Panc1 (cell line): Measurements from ENCODE around the gene THRB. TPM values are rescaled to one million over a fixed set of nuclear protein-coding genes. Genes with fewer than 3 reads are reported as not detected.

ENCODE experiments used
- ATAC-seq: fragments of 200-7000 bp; cut with Tn5 transposase; 2 replicates; pipeline ENCODE4 v1.9.1; 2020; ENCODE audit warnings: mild to moderate bottlenecking, moderate library complexity
- BruUV-seq: library from RNA; stranded (reverse); fragments of 400-500 nt; replicated peaks from 2 replicates; lab custom pipeline; 2021; lab: Mats Ljungman, UMichigan
- CTCF ChIA-PET: fragments of 300-600 bp; sonication (Branson Sonifier 250); formaldehyde crosslinking; loops from one replicate; lab custom pipeline; 2022; ENCODE audit warnings: antibody characterized with exemption; lab: Charles Lee
- POLR2A ChIA-PET: fragments of 300-600 bp; sonication (Branson Sonifier 250); formaldehyde crosslinking; loops from one replicate; lab custom pipeline; 2022; ENCODE audit warnings: antibody characterized with exemption; lab: Charles Lee
- DNase-seq: peaks from one replicate; pipeline ENCODE4 v3.0.0-alpha.2; 2010; ENCODE audit warnings: low read depth, low spot score
- H3K27ac ChIP-seq: 2 replicates; pipeline ENCODE4 v1.5.1; 2011; ENCODE audit warnings: mild to moderate bottlenecking, low read length, inconsistent platforms
- H3K27me3 ChIP-seq: fragments of 200-500 bp; sonication (Bioruptor generic); 2 replicates; pipeline ENCODE4 v1.6.0; 2014; ENCODE audit warnings: low read length, inconsistent platforms; ENCODE audit not compliant: control insufficient read depth, insufficient read depth
- H3K36me3 ChIP-seq: fragments of 200-500 bp; sonication (Bioruptor generic); 2 replicates; pipeline ENCODE4 v1.5.1; 2014; ENCODE audit warnings: inconsistent platforms, mild to moderate bottlenecking, low read length, moderate library complexity; ENCODE audit not compliant: control insufficient read depth, insufficient read depth
- H3K4me1 ChIP-seq: 2 replicates; pipeline ENCODE4 v1.5.1; 2011; ENCODE audit warnings: inconsistent platforms, mild to moderate bottlenecking, low read length, moderate library complexity; ENCODE audit not compliant: control insufficient read depth, insufficient read depth
- H3K4me3 ChIP-seq, 2 experiments: 2 replicates each; pipeline ENCODE4 v1.5.1; 2011 to 2012; ENCODE audit warnings: low read depth in 2 of 2, low read length in 2 of 2, mild to moderate bottlenecking in 2 of 2, inconsistent platforms in 1 of 2, moderate library complexity in 1 of 2
- H3K9me3 ChIP-seq: fragments of 200-500 bp; sonication (Bioruptor generic); 2 replicates; pipeline ENCODE4 v1.5.1; 2014; ENCODE audit warnings: low read depth, mild to moderate bottlenecking, inconsistent platforms, low read length, moderate library complexity; ENCODE audit not compliant: control insufficient read depth, insufficient read depth
- POLR2AphosphoS5 ChIP-seq: IDR thresholded peaks from 2 replicates; pipeline ENCODE4 v1.6.1; 2012; ENCODE audit warnings: mild to moderate bottlenecking, low read depth, low read length, moderate library complexity
- REST ChIP-seq, 2 experiments: IDR thresholded peaks; 2 replicates each; pipeline ENCODE4 v1.6.1; 2011 to 2012; ENCODE audit warnings: low read depth in 2 of 2, control low read depth in 1 of 2, low read length in 1 of 2, mild to moderate bottlenecking in 1 of 2, moderate library complexity in 1 of 2; ENCODE audit not compliant: insufficient read depth in 1 of 2
- SIN3A ChIP-seq: IDR thresholded peaks from 2 replicates; pipeline ENCODE4 v1.6.1; 2012; ENCODE audit warnings: low read depth, mild to moderate bottlenecking, low read length, moderate library complexity, borderline replicate concordance; ENCODE audit not compliant: insufficient read depth
- TCF7L2 ChIP-seq: IDR thresholded peaks from 2 replicates; pipeline ENCODE4 v1.6.1; 2011; ENCODE audit warnings: mild to moderate bottlenecking, low read depth, low read length, inconsistent platforms
- in situ Hi-C: cut with HindIII; loops from 2 replicates; pipeline ENCODE4 v1.10.0; 2016; ENCODE audit warnings: low sequenced_read_pairs, low pct_unique_long_range_greater_than_20kb
- intact Hi-C: fragments of 100-400 bp; cut with micrococcal nuclease; formaldehyde crosslinking; loops from one replicate; pipeline ENCODE4 v1.10.0; 2022; ENCODE audit not compliant: unreplicated experiment
- total RNA-seq: library from RNA; stranded (reverse); gene quantifications from one replicate; pipeline ENCODE4 v1.2.1, GENCODE V29; 2021; ENCODE audit not compliant: unreplicated experiment
- TF ChIP-seq, protein P1 (sequence below): fragments of 450-650 bp; IDR thresholded peaks from 2 replicates; pipeline ENCODE4 v1.5.1; 2017; ENCODE audit warnings: mild to moderate bottlenecking

THRB gene
- total RNA-seq, 1 experiment from 2014 or later = 3.9 TPM

DNA sequence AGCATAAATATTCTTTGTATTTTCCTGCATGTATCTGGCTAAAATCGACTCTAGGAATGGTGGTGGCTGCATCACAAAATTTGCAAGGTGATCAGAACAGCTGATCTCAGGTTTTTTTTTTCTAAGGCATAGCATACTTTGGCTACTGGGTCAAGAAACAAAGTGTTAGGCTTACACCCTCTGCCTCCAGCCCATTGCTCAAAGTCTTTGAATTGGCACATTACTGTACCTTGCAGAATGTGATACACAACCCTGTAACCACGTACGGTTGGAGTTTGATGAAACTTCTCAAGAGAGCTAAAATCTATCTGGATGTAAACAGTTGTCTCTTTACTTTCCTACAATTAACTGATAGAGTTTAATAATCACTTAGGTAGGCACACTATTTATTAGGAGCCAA, 188.1 kb downstream of the THRB start:
- intact Hi-C loops = no loop called here

DNA sequence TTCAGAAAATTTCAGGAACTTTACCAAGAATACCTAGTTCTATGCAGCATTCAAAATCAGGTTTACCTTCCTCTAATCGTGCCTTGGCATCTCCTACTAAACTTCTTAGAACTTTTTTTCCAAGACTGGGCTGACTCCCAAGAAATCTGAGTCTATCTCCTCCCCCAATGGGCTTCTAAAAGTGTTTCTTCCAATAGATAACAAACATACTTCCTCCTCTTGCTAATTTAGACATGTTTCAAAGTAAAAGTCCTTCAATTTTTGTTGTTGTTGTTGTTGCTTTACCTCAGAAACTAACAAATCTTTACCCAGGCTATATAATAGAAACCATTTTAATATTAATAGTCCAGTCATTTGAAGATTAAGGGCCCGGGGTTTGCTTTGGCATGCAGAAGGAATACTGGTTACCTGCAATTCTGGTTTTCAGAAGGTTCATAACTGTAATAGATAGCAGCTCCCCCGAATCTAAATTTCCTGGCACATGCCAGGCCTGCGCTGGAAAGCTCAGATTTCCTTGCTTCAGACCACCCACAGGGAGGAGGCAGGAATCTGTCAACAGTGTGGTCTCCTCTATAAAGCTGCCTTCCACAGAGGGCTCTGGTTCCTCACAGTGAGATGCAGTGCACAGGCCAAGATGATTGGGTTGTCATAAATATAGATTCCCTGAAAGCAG, 188.7 kb downstream of the THRB start:
- no TSS peak for BruUV-seq
- no peak for DNase-seq
- H3K36me3 ChIP-seq = no peaks in the 10 kb centered on the region
- POLR2A ChIA-PET = no interaction called here
- H3K4me1 ChIP-seq = no peaks in the 10 kb centered on the region
- H3K27me3 ChIP-seq = no peaks in the 10 kb centered on the region
- CTCF ChIA-PET = no interaction called here
- H3K9me3 ChIP-seq = no peaks in the 10 kb centered on the region
- no peak overlapping the region for H3K27ac ChIP-seq
- ATAC-seq = no peak
- intact Hi-C loops (no loop called here), in situ Hi-C loops (no loop called here)
- no peak overlapping the region for H3K4me3 ChIP-seq
- TF ChIP-seq TCF7L2 = no peak
- no peak for TF ChIP-seq REST (IDR thresholded peaks at IDR 0.05; ENCODE audit: insufficient read depth in 1 of 2, low read depth in 2 of 2, low read length in 1 of 2)
- TF ChIP-seq POLR2AphosphoS5 = no peak
- no peak for TF ChIP-seq SIN3A
- TF ChIP-seq, protein P1, sequence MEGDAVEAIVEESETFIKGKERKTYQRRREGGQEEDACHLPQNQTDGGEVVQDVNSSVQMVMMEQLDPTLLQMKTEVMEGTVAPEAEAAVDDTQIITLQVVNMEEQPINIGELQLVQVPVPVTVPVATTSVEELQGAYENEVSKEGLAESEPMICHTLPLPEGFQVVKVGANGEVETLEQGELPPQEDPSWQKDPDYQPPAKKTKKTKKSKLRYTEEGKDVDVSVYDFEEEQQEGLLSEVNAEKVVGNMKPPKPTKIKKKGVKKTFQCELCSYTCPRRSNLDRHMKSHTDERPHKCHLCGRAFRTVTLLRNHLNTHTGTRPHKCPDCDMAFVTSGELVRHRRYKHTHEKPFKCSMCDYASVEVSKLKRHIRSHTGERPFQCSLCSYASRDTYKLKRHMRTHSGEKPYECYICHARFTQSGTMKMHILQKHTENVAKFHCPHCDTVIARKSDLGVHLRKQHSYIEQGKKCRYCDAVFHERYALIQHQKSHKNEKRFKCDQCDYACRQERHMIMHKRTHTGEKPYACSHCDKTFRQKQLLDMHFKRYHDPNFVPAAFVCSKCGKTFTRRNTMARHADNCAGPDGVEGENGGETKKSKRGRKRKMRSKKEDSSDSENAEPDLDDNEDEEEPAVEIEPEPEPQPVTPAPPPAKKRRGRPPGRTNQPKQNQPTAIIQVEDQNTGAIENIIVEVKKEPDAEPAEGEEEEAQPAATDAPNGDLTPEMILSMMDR = no peak

More for the DNA sequence above, 188.1 kb downstream of the THRB start:
- Histone ChIP-seq H3K27me3 (no peaks in the 10 kb centered on the region), H3K9me3 (no peaks in the 10 kb centered on the region), H3K4me1 (no peaks in the 10 kb centered on the region), H3K36me3 (no peaks in the 10 kb centered on the region), H3K4me3 (no peak overlapping the region), H3K27ac (no peak overlapping the region)
- TF ChIP-seq TCF7L2 (no peak), REST (IDR thresholded peaks at IDR 0.05; ENCODE audit: insufficient read depth in 1 of 2, low read depth in 2 of 2, low read length in 1 of 2) (no peak), POLR2AphosphoS5 (no peak), SIN3A (no peak)
- TF ChIP-seq, protein P1 = no peak
- ChIA-PET CTCF (no interaction called here), POLR2A (no interaction called here)
- ATAC-seq (no peak), DNase-seq (no peak)
- no TSS peak for BruUV-seq
- in situ Hi-C loops = no loop called here
